ENCODE results near the gene TJP1. TPM values are rescaled to one million over a fixed set of nuclear protein-coding genes. Genes with fewer than 3 reads are reported as not detected.

TJP1 gene
- total and polyA plus RNA-seq, 2 of the 8 experiments (the other 6 are each of a cell fraction or from before 2014, with no cell fraction given): 46.3 to 138 TPM

GRCh38 chr15:29713784-29714183 lies 108.5 kb downstream of the TJP1 start:
- POLR2A ChIA-PET (ENCODE audit: partially characterized antibody): no interaction called here
- H3K9ac ChIP-seq (replicated peaks in 1 of 4; ENCODE audit: extremely low read depth in 1 of 4, low read depth in 3 of 4, low read length in 3 of 4): no peak overlapping the region
- no peaks in the 10 kb centered on the region for H3K9me3 ChIP-seq (ENCODE audit: insufficient read depth in 2 of 2, low read depth in 1 of 2, low read length in 1 of 2)
- H3K27me3 ChIP-seq (replicated peaks in 1 of 4; ENCODE audit: control insufficient read depth in 3 of 4, extremely low read depth in 1 of 4, insufficient read depth in 3 of 4, low read length in 3 of 4): no peaks in the 10 kb centered on the region
- H3K27ac ChIP-seq (ENCODE audit: low read depth, low read length): no peak overlapping the region
- no peak overlapping the region for H3K23ac ChIP-seq (ENCODE audit: insufficient read length)
- H2BK15ac ChIP-seq (ENCODE audit: low read length): no peak overlapping the region
- H3K36me3 ChIP-seq (ENCODE audit: control insufficient read depth in 2 of 4, insufficient read depth in 4 of 4, low read length in 3 of 4): peaks cover 23 to 84% (median 47%) of the 10 kb centered on the region in 4 experiments
- no peak overlapping the region for H2AK5ac ChIP-seq (ENCODE audit: low read depth, low read length)
- no peaks in the 10 kb centered on the region for H3K79me1 ChIP-seq (ENCODE audit: low read depth, low read length)
- H4K5ac ChIP-seq (ENCODE audit: insufficient read length, low read depth, low read length): no peak overlapping the region
- H3K23me2 ChIP-seq (ENCODE audit: low read depth, low read length): no peaks in the 10 kb centered on the region
- no peaks in the 10 kb centered on the region for H3K4me1 ChIP-seq (replicated peaks in 1 of 4; ENCODE audit: control insufficient read depth in 3 of 4, insufficient read depth in 4 of 4, low read length in 3 of 4)
- no peak overlapping the region for H2AFZ ChIP-seq (ENCODE audit: low read length)
- no peak overlapping the region for H4K91ac ChIP-seq (replicated peaks; ENCODE audit: insufficient read length, low read length)
- H2BK12ac ChIP-seq (ENCODE audit: low read depth, low read length): no peak overlapping the region
- H3K18ac ChIP-seq (ENCODE audit: extremely low read depth, low read length): no peak overlapping the region
- H4K20me1 ChIP-seq (replicated peaks in 1 of 2; ENCODE audit: control insufficient read depth in 1 of 2, insufficient read depth in 2 of 2, low read length in 2 of 2): peaks cover 0 to 4% of the 10 kb centered on the region in 2 experiments
- DNase-seq (ENCODE audit: low read depth in 1 of 2, low spot score in 2 of 2): no peak
- H3K79me2 ChIP-seq (ENCODE audit: control insufficient read depth in 1 of 2, insufficient read depth in 2 of 2, low read length in 2 of 2): no peaks in the 10 kb centered on the region
- no peak overlapping the region for H2BK120ac ChIP-seq (replicated peaks; ENCODE audit: low read depth, low read length)
- no peak overlapping the region for H2BK20ac ChIP-seq (ENCODE audit: low read length)
- H3K14ac ChIP-seq (ENCODE audit: insufficient read length): no peak overlapping the region
- H3K56ac ChIP-seq (replicated peaks; ENCODE audit: insufficient read length, low read depth, low read length): no peak overlapping the region
- H3K4me3 ChIP-seq (ENCODE audit: extremely low read depth in 1 of 4, insufficient read depth in 2 of 4, low read depth in 3 of 4, low read length in 4 of 4): no peak overlapping the region
- H4K8ac ChIP-seq (ENCODE audit: extremely low read depth, insufficient read depth, low read length): no peak overlapping the region
- no peak overlapping the region for H2BK5ac ChIP-seq (ENCODE audit: low read depth, low read length)
- no peak overlapping the region for H3K4me2 ChIP-seq (ENCODE audit: insufficient read depth in 1 of 2, low read depth in 2 of 2, low read length in 2 of 2)
- CTCF ChIA-PET (ENCODE audit: partially characterized antibody): interaction anchor here (0.9 to 1.8 kb wide), 6 partner anchors 9 to 229 kb away, joined by 3 to 9 read pairs (median 4); no protein-coding TSS in a partner anchor
- no peak overlapping the region for H3K4ac ChIP-seq (replicated peaks; ENCODE audit: insufficient read length, low read depth, low read length)
- FAIRE-seq: no peak
- TF ChIP-seq MAFK (IDR thresholded peaks at IDR 0.05; ENCODE audit: low read depth, low read length) (no peak), SP4 (IDR thresholded peaks at IDR 0.05; ENCODE audit: low read length) (no peak), EGR1 (IDR thresholded peaks at IDR 0.05; ENCODE audit: borderline replicate concordance, low read depth, low read length) (no peak), TAF1 (IDR thresholded peaks at IDR 0.05; ENCODE audit: low read depth, low read length) (no peak), SP2 (IDR thresholded peaks at IDR 0.05; ENCODE audit: low read length) (no peak)
- TF ChIP-seq, protein P1, sequence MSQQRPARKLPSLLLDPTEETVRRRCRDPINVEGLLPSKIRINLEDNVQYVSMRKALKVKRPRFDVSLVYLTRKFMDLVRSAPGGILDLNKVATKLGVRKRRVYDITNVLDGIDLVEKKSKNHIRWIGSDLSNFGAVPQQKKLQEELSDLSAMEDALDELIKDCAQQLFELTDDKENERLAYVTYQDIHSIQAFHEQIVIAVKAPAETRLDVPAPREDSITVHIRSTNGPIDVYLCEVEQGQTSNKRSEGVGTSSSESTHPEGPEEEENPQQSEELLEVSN (IDR thresholded peaks at IDR 0.05): no peak
